GM15510 (cell line): Measurements from ENCODE around the gene GALNS.
A peak's percentile ranks its signal among the peaks of the same experiment; 100 is the strongest.

Source experiments
- POLR2A ChIP-seq: IDR thresholded peaks from 3 replicates; pipeline ENCODE4 v1.6.1; 2011; ENCODE audit warnings: borderline replicate concordance; ENCODE audit not compliant: insufficient read length; ENCODE audit errors: extremely low read depth

The GALNS gene

GRCh38 chr16:88811769-88812512 lies 44.8 kb downstream of the GALNS start, which contains the start of gene APRT:
Gene APRT (minus strand): TSS chr16:88811928. CDS start chr16:88811899, 29 bp downstream.
- TF ChIP-seq POLR2A: peak; percentile 94

- peak; percentile 67 for TF ChIP-seq POLR2A
Observed at GRCh38 chr16:88810912-88811768, 45.6 kb downstream of the GALNS start.

DNA sequence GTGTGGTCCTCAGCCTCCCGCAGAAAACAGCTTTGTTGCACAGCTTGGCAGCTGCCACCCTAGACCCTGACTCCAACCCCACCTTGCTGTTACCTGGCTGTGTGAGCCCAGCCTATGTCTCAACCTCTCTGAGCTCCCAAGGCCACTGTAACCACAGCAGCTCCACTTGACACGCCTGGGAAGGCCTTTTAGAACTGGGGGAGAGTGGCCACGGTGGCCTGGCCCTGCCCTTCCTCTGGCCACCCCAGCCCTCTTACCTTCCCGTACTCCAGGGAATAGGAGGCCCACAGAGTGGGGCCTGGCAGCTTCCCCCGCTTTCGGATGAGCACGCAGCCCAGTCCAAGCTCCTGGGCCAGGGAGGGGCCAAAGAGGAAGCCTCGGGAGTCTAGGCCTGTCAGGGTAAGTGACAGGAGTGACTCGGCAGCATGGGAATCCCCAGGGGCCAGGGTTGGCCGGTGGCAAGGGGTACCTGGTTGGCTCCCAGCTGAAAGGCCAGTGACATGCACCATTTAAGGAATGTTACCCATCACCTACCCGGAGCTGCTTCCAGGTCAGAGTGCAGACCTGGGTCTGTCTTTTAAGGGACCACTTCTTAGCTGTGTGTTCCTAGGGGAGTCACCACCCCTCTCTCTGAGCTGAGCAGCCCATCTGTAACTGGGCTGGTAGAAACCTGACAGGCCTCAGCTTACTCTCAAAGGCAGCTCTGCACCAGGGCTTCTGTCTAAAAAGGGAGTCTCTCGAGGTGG lies 46.4 kb downstream of the GALNS start:
- no peak for TF ChIP-seq POLR2A

- no peak for TF ChIP-seq POLR2A
Observed at GRCh38 chr16:88809676-88810165, 47.0 kb downstream of the GALNS start.

DNA sequence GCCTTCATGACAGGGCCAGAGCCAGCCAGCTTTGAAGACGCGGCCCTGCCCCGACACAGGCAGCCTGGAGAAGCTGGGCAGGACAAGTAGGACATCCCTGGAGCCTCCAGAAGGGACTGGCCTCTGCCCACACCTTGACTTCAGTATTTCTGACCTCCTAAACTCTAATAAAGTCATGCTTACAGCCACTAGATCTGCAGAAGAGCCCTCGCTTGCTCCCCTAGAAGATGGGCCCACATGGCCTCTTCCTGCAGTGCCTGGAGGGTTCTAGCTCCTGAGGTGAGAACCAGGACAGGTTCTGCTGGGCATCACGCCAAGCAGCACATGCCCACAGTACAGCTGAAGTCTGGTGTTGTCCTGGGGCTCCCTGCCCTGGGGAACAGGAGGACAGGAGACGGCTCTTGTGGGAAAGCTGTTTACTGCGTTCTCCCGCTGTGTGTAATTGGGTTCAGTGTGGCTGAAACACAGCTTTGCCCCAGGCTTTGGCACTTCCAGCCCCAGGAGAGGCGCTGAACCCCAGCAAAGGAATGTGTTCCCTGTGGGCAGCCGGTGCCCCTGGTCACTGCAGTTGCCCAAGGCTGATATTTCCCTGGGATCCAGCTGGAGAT lies 47.6 kb downstream of the GALNS start:
- TF ChIP-seq POLR2A: no peak

DNA sequence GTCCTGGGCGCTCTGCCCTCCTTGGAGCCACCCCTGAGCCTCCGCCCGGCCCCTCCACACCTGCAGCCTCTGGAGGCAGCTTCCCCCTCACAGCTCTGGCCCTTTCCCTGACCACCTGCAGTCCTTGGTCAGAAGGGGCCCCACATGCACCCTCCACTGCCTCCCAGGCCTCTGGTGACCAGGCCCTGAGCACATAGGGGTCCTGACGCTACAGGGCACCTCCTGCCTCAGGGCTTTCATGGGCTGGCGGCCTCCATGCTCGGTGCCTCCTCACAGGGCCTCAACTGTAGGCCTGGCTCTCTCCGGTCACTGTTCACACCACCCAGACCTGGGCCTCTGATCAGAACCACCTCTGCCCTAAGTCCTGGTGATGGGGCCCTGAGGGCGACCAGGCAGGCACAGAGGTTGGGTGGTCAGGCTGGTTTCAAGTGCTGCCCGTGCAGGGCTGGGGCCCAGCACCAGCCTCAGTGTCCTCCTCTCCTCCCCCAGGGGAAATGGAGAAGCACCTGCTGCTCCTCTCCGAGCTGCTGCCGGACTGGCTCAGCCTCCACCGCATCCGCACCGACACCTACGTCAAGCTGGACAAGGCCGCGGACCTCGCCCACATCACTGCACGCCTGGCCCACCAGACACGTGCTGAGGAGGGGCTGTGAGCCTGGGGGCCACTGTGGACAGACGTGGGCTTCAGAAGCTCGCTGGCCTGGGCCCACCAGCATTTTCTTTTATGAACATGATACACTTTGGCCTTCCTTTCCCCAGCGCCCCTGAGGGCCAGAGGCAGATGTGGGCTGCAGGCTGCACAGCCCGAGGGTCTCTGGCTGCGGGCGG lies 48.9 kb downstream of the GALNS start:
- TF ChIP-seq POLR2A: peak; percentile 12

DNA sequence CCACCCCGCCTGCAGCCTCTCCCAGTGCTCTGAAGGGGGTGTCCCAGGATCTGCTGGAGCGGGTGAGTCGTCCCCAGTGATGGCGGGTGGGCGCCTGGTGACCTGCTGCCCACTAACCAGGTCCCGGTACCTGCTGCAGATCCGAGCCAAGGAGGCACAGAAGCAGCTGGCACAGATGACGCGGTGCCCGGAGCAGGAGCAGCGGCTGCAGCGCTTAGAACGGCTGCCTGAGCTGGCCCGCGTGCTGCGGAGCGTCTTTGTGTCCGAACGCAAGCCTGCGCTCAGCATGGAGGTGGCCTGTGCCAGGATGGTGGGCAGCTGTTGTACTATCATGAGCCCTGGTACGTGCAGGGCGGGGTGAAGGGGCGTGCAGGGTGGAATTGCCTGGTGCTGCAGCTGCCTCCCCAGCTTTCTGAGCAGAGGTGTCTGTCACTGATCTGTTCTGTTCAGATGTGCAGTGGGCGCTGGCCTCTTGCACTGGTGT lies 49.6 kb downstream of the GALNS start:
- TF ChIP-seq POLR2A: peak; percentile 27

- TF ChIP-seq POLR2A: no peak
Observed at GRCh38 chr16:88806491-88807111, 50.1 kb downstream of the GALNS start.

DNA sequence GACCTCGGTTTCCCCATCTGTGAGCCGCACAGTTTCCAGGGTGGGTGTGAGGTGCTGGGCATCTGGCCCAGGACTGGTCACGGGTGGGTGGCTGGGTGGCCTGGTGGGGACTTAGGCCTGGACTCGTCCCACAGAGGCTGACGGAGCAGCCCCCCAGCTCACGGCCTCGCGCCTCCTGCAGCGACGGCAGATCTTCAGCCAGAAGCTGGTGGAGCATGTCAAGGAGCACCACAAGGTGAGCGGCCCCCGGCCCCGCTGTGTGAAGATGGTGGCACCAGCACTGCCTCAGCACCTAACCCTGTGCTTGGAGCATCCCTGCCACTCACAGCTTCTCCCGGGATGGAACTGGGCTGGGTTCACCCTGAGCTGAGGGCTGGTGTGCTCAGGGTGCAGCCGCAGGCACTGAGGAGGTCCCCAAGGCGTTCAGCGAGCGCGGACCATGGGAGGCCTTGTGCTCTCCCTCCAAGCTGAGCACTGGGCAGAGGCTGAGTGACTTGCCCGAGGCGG lies 50.8 kb downstream of the GALNS start:
- no peak for TF ChIP-seq POLR2A

- TF ChIP-seq POLR2A: no peak
Observed at GRCh38 chr16:88805340-88805715, 51.4 kb downstream of the GALNS start.

DNA sequence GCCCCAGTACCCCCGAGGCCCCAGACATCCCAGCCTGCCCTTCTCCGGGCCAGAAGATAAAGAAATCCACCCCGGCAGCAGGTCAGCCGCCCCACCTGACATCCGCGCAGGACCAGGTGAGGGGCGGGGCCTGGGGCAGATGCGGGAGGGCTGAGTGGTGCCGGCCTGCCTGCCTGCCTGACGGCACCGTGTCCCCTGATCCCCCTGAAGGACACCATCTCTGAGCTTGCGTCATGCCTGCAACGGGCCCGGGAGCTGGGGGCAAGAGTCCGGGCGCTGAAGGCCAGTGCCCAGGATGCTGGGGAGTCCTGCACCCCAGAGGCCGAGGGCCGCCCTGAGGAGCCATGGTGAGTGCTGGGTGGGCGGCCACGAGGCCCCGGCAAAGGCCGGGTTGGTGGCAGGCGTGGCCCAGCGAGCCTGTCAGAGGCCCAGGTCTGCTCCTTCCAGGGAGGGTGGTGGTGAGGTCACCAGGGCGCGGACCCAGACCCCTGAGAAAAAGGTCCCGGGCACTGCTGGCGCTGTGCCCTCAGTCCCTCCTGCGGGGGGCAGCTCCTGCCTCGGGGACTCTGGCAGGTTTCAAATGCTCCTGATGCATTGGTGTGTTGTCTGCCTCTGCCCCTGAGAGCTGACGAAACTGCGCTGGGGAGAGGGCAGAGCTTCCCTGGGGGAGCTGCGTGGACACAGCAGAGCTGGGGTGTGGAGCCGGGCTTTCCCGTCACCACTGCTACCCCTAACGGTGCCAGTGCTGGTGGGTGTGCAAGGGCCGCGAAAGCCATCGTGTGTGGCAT lies 52.0 kb downstream of the GALNS start:
- TF ChIP-seq POLR2A: no peak

GRCh38 chr16:88804173-88804551 lies 52.6 kb downstream of the GALNS start:
- TF ChIP-seq POLR2A: peak; percentile 21
